Measurements from ENCODE around the gene TUSC2. TPM values are rescaled to one million over a fixed set of nuclear protein-coding genes. Genes with fewer than 3 reads are reported as not detected.

The TUSC2 gene
- total and polyA plus RNA-seq, 2 of the 13 experiments (the other 11 are each of a cell fraction or from before 2014, with no cell fraction given), result 36.7 to 39.1 TPM

GRCh38 chr3:50352781-50353180 lies 24.8 kb upstream of the TUSC2 start:
- CTCF ChIA-PET (ENCODE audit: low intra/inter-chr PET ratio, low total read pairs), result no interaction called here

More at GRCh38 chr3:50352781-50353180, 24.8 kb upstream of the TUSC2 start:
- peaks cover 13 to 41% of the 10 kb centered on the region in 2 experiments for H3K36me3 ChIP-seq (replicated peaks in 1 of 2; ENCODE audit: control insufficient read depth in 1 of 2, insufficient read depth in 2 of 2, low read length in 2 of 2)
- FAIRE-seq, result no peak
- 67% methylated on average over 2 of the region's 2 CpGs for WGBS (ENCODE audit: low lambda C conversion rate)
- in situ Hi-C loops (cut with HindIII; ENCODE audit: extremely low pct_ligation_motif_present, low pct_unique_long_range_greater_than_20kb), result no loop called here
- no peak overlapping the region for H3K27ac ChIP-seq (ENCODE audit: extremely low read length, insufficient read depth, low read length)
- H3K27me3 ChIP-seq (ENCODE audit: control insufficient read depth in 1 of 2, insufficient read depth in 2 of 2, low read length in 2 of 2), result no peaks in the 10 kb centered on the region
- H3K4me1 ChIP-seq (ENCODE audit: insufficient read depth, low read length), result peaks cover 59% of the 10 kb centered on the region
- H3K4me3 ChIP-seq (replicated peaks in 1 of 3; ENCODE audit: insufficient read depth in 1 of 3, low read depth in 2 of 3, low read length in 3 of 3), result no peak overlapping the region
- H4K20me1 ChIP-seq (ENCODE audit: insufficient read depth, low read length), result peaks cover 18% of the 10 kb centered on the region
- intact Hi-C loops (cut with micrococcal nuclease; ENCODE audit: unreplicated experiment), result no loop called here
- ATAC-seq, result no peak
- no peak overlapping the region for H2AFZ ChIP-seq (ENCODE audit: low read length)
- TF ChIP-seq ARID5B (CRISPR knock-in tag; IDR thresholded peaks at IDR 0.05), result no peak
- TF ChIP-seq THAP11 (CRISPR knock-in tag; IDR thresholded peaks at IDR 0.05), result peak; percentile 17; the same call in 1 of the 2 replicates
- no peak for TF ChIP-seq KLF16 (CRISPR knock-in tag; IDR thresholded peaks at IDR 0.05)
- DNase-seq (ENCODE audit: low spot score), result no peak
- no peaks in the 10 kb centered on the region for H3K9me3 ChIP-seq (ENCODE audit: low read length)
- POLR2A ChIA-PET, result interaction anchor here (1.9 kb wide), 1 partner anchor 15 kb away, joined by 6 read pairs; no protein-coding TSS in a partner anchor
- H3K4me2 ChIP-seq (ENCODE audit: low read depth, low read length), result no peak overlapping the region
- H3K9ac ChIP-seq (ENCODE audit: insufficient read depth, low read depth, low read length), result no peak overlapping the region
- TSS peak; percentile 51 for BruUV-seq (replicated peaks)
- H3K79me2 ChIP-seq (ENCODE audit: insufficient read depth, low read length), result peaks cover 36% of the 10 kb centered on the region

All from HepG2 (cell line).